ENCODE measurements around the gene DRD3. TPM values are rescaled to one million over a fixed set of nuclear protein-coding genes. Genes with fewer than 3 reads are reported as not detected.

Gene DRD3
- total and polyA plus RNA-seq, 2 of the 8 experiments (the other 6 are each of a cell fraction or from before 2014, with no cell fraction given): 0.32 to 1.3 TPM

GRCh38 chr3:114128231-114128630 lies 50.6 kb downstream of the DRD3 start:
- POLR2A ChIA-PET (ENCODE audit: partially characterized antibody): no interaction called here
- Histone ChIP-seq H4K91ac (replicated peaks; ENCODE audit: insufficient read length, low read length) (no peak overlapping the region), H2BK5ac (ENCODE audit: low read depth, low read length) (no peak overlapping the region), H2BK120ac (replicated peaks; ENCODE audit: low read depth, low read length) (no peak overlapping the region), H3K4ac (replicated peaks; ENCODE audit: insufficient read length, low read depth, low read length) (no peak overlapping the region), H3K36me3 (ENCODE audit: control insufficient read depth in 2 of 4, insufficient read depth in 4 of 4, low read length in 3 of 4) (no peaks in the 10 kb centered on the region), H2BK15ac (ENCODE audit: low read length) (no peak overlapping the region), H3K79me2 (ENCODE audit: control insufficient read depth in 1 of 2, insufficient read depth in 2 of 2, low read length in 2 of 2) (no peaks in the 10 kb centered on the region), H2BK12ac (ENCODE audit: low read depth, low read length) (no peak overlapping the region), H3K4me3 (ENCODE audit: extremely low read depth in 1 of 4, insufficient read depth in 2 of 4, low read depth in 3 of 4, low read length in 4 of 4) (no peak overlapping the region), H3K23me2 (ENCODE audit: low read depth, low read length) (no peaks in the 10 kb centered on the region), H4K5ac (ENCODE audit: insufficient read length, low read depth, low read length) (no peak overlapping the region), H3K18ac (ENCODE audit: extremely low read depth, low read length) (no peak overlapping the region), H3K56ac (replicated peaks; ENCODE audit: insufficient read length, low read depth, low read length) (no peak overlapping the region), H3K9me3 (ENCODE audit: insufficient read depth in 2 of 2, low read depth in 1 of 2, low read length in 1 of 2) (no peaks in the 10 kb centered on the region), H3K9ac (replicated peaks in 1 of 4; ENCODE audit: extremely low read depth in 1 of 4, low read depth in 3 of 4, low read length in 3 of 4) (no peak overlapping the region), H2BK20ac (ENCODE audit: low read length) (no peak overlapping the region), H3K27ac (ENCODE audit: low read depth, low read length) (no peak overlapping the region), H3K14ac (ENCODE audit: insufficient read length) (no peak overlapping the region), H2AFZ (ENCODE audit: low read length) (no peak overlapping the region), H3K4me1 (replicated peaks in 1 of 4; ENCODE audit: control insufficient read depth in 3 of 4, insufficient read depth in 4 of 4, low read length in 3 of 4) (no peaks in the 10 kb centered on the region), H3K27me3 (replicated peaks in 1 of 4; ENCODE audit: control insufficient read depth in 3 of 4, extremely low read depth in 1 of 4, insufficient read depth in 3 of 4, low read length in 3 of 4) (no peaks in the 10 kb centered on the region), H2AK5ac (ENCODE audit: low read depth, low read length) (no peak overlapping the region), H4K20me1 (replicated peaks in 1 of 2; ENCODE audit: control insufficient read depth in 1 of 2, insufficient read depth in 2 of 2, low read length in 2 of 2) (no peaks in the 10 kb centered on the region), H3K79me1 (ENCODE audit: low read depth, low read length) (no peaks in the 10 kb centered on the region), H3K23ac (ENCODE audit: insufficient read length) (no peak overlapping the region), H4K8ac (ENCODE audit: extremely low read depth, insufficient read depth, low read length) (no peak overlapping the region), H3K4me2 (ENCODE audit: insufficient read depth in 1 of 2, low read depth in 2 of 2, low read length in 2 of 2) (no peak overlapping the region)
- 94% methylated on average over 1 of the region's 1 CpG; no CpG with 5 or more reads in 1 of the 2 experiments for WGBS, 2 experiments (ENCODE audit: extremely low coverage in 1 of 2, insufficient coverage in 1 of 2, insufficient read length in 1 of 2, insufficient replicate concordance in 2 of 2, low coverage in 1 of 2, low lambda C conversion rate in 2 of 2, missing lambda C conversion rate in 1 of 2)
- FAIRE-seq (no peak), DNase-seq (ENCODE audit: low read depth in 1 of 2, low spot score in 2 of 2) (no peak)
- CTCF ChIA-PET (ENCODE audit: partially characterized antibody): interaction anchor here (0.6 to 0.9 kb wide), 2 partner anchors 219 to 256 kb away, joined by 3 read pairs; no protein-coding TSS in a partner anchor
- TF ChIP-seq CBX5 (IDR thresholded peaks at IDR 0.05; ENCODE audit: low read depth, low read length): no peak
- TF ChIP-seq, protein P1, sequence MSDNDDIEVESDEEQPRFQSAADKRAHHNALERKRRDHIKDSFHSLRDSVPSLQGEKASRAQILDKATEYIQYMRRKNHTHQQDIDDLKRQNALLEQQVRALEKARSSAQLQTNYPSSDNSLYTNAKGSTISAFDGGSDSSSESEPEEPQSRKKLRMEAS (IDR thresholded peaks at IDR 0.05): no peak
- TF ChIP-seq, protein P2, sequence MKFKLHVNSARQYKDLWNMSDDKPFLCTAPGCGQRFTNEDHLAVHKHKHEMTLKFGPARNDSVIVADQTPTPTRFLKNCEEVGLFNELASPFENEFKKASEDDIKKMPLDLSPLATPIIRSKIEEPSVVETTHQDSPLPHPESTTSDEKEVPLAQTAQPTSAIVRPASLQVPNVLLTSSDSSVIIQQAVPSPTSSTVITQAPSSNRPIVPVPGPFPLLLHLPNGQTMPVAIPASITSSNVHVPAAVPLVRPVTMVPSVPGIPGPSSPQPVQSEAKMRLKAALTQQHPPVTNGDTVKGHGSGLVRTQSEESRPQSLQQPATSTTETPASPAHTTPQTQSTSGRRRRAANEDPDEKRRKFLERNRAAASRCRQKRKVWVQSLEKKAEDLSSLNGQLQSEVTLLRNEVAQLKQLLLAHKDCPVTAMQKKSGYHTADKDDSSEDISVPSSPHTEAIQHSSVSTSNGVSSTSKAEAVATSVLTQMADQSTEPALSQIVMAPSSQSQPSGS (IDR thresholded peaks at IDR 0.05; ENCODE audit: low read length): no peak
